GM12865 (cell line): ENCODE data around the gene KDSR.
A peak's percentile ranks its signal among the peaks of the same experiment; 100 is the strongest.

Experiments
- DNase-seq: peaks from one replicate; pipeline ENCODE4 v3.0.0; 2010; ENCODE audit warnings: low read depth
- H3K4me3 ChIP-seq: 2 replicates; pipeline ENCODE4 v1.5.1; 2011; ENCODE audit warnings: mild to moderate bottlenecking, low read depth, low read length, control low read depth
- TF ChIP-seq, protein P1 (sequence below): IDR thresholded peaks from 2 replicates; pipeline ENCODE4 v1.5.1; 2011; ENCODE audit warnings: low read length, control low read depth, low read depth, inconsistent platforms; ENCODE audit not compliant: insufficient read depth; ENCODE audit errors: missing control alignments

KDSR gene

GRCh38 chr18:63290166-63290820, 76.7 kb downstream of the KDSR start:
- no peak for DNase-seq
- TF ChIP-seq, protein P1, sequence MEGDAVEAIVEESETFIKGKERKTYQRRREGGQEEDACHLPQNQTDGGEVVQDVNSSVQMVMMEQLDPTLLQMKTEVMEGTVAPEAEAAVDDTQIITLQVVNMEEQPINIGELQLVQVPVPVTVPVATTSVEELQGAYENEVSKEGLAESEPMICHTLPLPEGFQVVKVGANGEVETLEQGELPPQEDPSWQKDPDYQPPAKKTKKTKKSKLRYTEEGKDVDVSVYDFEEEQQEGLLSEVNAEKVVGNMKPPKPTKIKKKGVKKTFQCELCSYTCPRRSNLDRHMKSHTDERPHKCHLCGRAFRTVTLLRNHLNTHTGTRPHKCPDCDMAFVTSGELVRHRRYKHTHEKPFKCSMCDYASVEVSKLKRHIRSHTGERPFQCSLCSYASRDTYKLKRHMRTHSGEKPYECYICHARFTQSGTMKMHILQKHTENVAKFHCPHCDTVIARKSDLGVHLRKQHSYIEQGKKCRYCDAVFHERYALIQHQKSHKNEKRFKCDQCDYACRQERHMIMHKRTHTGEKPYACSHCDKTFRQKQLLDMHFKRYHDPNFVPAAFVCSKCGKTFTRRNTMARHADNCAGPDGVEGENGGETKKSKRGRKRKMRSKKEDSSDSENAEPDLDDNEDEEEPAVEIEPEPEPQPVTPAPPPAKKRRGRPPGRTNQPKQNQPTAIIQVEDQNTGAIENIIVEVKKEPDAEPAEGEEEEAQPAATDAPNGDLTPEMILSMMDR, result no peak
- no peak overlapping the region for H3K4me3 ChIP-seq

- DNase-seq, result no peak
- TF ChIP-seq, protein P1, result no peak
- H3K4me3 ChIP-seq, result no peak overlapping the region
These were observed 78.7 kb downstream of the KDSR start for GRCh38 chr18:63288311-63288710.

- no peak overlapping the region for H3K4me3 ChIP-seq
- no peak for DNase-seq
- TF ChIP-seq, protein P1, result no peak
These were observed 79.2 kb downstream of the KDSR start for GRCh38 chr18:63287691-63288220.

DNA sequence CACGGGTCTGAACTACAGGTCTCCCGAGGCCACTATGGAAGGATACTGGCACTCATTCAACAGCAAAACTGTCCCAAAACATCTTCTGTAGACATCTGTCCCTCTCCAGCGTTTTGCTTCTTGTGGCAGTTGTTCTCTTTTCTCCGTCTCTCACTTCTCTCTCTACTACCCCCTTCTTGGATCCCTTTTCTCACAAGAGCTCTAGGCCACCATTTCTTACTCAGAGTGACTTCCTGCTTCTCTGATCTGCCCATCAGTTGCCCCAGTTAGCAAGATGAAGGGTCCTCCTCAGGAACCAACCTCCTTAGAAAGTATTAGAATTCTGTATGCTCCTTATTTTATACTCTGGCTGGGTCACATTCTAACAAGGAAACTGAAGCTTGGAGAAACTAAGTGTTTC, 80.1 kb downstream of the KDSR start:
- no peak overlapping the region for H3K4me3 ChIP-seq
- no peak for DNase-seq
- TF ChIP-seq, protein P1, result no peak

DNA sequence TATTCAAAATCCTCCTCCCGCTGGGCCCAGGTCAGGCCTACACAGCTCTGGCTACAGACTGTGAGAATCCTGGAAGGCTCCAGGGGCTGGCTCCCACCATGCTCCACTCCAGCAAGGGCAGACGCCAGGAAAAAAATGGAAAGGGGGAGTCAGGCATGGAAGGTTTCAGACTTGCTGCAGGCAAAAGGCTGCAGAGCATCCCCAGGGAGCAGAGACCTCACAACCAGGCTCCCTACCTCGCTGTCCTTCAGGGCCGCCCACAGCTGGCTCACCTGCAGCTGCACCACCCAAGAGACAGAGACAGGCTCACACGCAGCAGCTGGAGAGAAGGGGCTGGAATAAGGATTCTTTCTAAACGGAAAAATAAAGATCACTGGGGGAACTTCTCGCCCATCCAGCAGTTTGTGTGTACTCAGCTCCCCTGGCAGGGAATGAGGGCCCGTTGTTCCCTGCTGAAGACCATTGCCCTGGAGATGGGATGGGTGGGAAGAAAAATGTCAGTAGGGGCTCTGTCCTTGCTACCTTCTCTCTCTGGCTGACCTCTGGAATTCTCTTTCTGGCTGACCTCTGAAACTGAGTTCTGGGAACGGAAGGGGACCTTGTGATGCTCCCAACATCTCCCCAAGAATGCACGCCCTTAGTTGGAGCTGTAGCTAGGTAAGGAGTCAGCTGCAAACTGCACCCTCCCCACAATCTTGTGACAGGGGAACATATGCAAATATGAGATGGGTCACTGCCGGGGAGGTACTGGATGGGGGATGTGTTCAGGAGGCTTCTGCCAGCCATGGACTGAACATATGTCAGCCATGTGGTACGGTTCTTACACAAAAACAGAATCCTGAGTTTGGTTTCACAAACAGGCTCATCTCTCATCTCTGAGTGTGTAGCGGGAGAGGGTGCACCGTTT, 81.9 kb downstream of the KDSR start:
- peak; percentile 79 for DNase-seq
- TF ChIP-seq, protein P1, result no peak
- peak overlapping the region; percentile 23; the same call in 1 of the 2 replicates for H3K4me3 ChIP-seq

DNA sequence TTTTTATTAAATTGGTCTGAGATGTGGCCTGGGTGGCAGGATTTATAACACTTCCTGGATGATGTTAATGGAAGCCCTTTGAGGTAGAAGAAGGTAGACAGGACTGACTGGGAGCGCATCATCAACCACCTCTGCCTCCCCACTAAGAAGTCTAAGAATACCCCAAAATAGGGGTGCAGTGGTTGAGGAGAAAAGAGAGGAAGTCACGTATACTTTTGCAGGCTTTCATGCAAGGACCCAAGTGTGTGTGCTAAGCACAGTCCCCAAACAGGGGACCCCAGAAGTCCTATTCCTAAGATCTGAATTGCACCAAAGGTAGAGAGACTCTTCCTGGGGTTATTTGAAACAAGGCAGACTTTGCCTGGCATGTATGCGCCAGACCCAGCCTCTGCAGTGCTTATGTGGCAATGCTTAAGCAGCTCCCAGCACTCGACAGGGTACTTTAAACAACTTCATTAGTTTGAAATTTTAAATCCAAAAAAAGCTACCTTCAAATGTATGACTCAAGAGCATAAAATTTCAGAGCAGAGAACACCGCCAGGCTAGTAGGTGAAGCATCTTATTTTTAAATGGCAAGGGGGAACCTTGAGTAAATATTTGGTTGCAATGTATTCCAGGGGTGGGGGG, 82.7 kb downstream of the KDSR start:
- TF ChIP-seq, protein P1, result no peak
- DNase-seq, result no peak
- H3K4me3 ChIP-seq, result no peak overlapping the region
